Caki2 (cell line): ENCODE measurements around the gene MORF4L1. TPM values are rescaled to one million over a fixed set of nuclear protein-coding genes. Genes with fewer than 3 reads are reported as not detected.
A peak's percentile ranks its signal among the peaks of the same experiment; 100 is the strongest.
"Not testable (repeated sequence)": the region's sequence is repeated elsewhere in the genome, so short reads cannot be mapped to it uniquely, and the experiment has no call there.

Experiments
- DNase-seq: peaks from one replicate; pipeline ENCODE4 v3.0.0-alpha.2; 2015; ENCODE audit warnings: low read depth
- in situ Hi-C: cut with HindIII; loops from 2 replicates; pipeline ENCODE4 v1.10.0; 2016; ENCODE audit warnings: low sequenced_read_pairs, low pct_unique_long_range_greater_than_20kb, mixed read lengths
- total RNA-seq: library from RNA; depleted of rRNA; stranded (reverse); fragments of >200 nt; shearing (Covaris generic); gene quantifications from 2 replicates; pipeline ENCODE4 v1.2.3, GENCODE V29; 2014; ENCODE audit warnings: low replicate concordance

The MORF4L1 gene
- total RNA-seq, 1 experiment from 2014 or later: 373 TPM

- no peak for DNase-seq
- in situ Hi-C loops: no loop called here
These were observed 9.0 kb downstream of the MORF4L1 start for GRCh38 chr15:78881681-78882080.

- in situ Hi-C loops: no loop called here
- no peak for DNase-seq
These were observed 16.3 kb downstream of the MORF4L1 start for GRCh38 chr15:78889000-78889399.

GRCh38 chr15:78893538-78893937 is 20.8 kb downstream of the MORF4L1 start:
- in situ Hi-C loops: no loop called here

GRCh38 chr15:78895471-78895870 is 22.8 kb downstream of the MORF4L1 start:
- DNase-seq: no peak
- in situ Hi-C loops: no loop called here

More at GRCh38 chr15:78893538-78893937, 20.8 kb downstream of the MORF4L1 start:
- DNase-seq: no peak

- in situ Hi-C loops: no loop called here
These were observed 25.9 kb downstream of the MORF4L1 start for GRCh38 chr15:78898540-78898939.

GRCh38 chr15:78900819-78901533 is 28.3 kb downstream of the MORF4L1 start:
- DNase-seq, in situ Hi-C loops: not testable (repeated sequence)

More at GRCh38 chr15:78898540-78898939, 25.9 kb downstream of the MORF4L1 start:
- no peak for DNase-seq

- in situ Hi-C loops, DNase-seq: not testable (repeated sequence)
These were observed 29.8 kb downstream of the MORF4L1 start for GRCh38 chr15:78902281-78903032.

GRCh38 chr15:78904599-78905358 is 32.1 kb downstream of the MORF4L1 start:
- in situ Hi-C loops: no loop called here
- no peak for DNase-seq

GRCh38 chr15:78906316-78906620 is 33.6 kb downstream of the MORF4L1 start:
- peak; percentile 75 for DNase-seq
- in situ Hi-C loops: no loop called here

- DNase-seq: no peak
- in situ Hi-C loops: no loop called here
These were observed 34.9 kb downstream of the MORF4L1 start for GRCh38 chr15:78907577-78907976.

- in situ Hi-C loops: no loop called here
- no peak for DNase-seq
These were observed 36.5 kb downstream of the MORF4L1 start for GRCh38 chr15:78909160-78909695.

- in situ Hi-C loops: no loop called here
These were observed 37.1 kb downstream of the MORF4L1 start for GRCh38 chr15:78909791-78910228.

GRCh38 chr15:78910271-78910670 is 37.6 kb downstream of the MORF4L1 start:
- no peak for DNase-seq
- in situ Hi-C loops: no loop called here

More at GRCh38 chr15:78909791-78910228, 37.1 kb downstream of the MORF4L1 start:
- peak; percentile 34 for DNase-seq

- in situ Hi-C loops: no loop called here
- DNase-seq: no peak
These were observed 39.6 kb downstream of the MORF4L1 start for GRCh38 chr15:78912316-78912715.

- no peak for DNase-seq
- in situ Hi-C loops: no loop called here
These were observed 40.3 kb downstream of the MORF4L1 start for GRCh38 chr15:78913012-78913411.

GRCh38 chr15:78914027-78914764 is 41.5 kb downstream of the MORF4L1 start:
- DNase-seq: no peak
- in situ Hi-C loops: no loop called here

- in situ Hi-C loops: no loop called here
These were observed 42.8 kb downstream of the MORF4L1 start for GRCh38 chr15:78915341-78916087.

More at GRCh38 chr15:78915341-78916087, 42.8 kb downstream of the MORF4L1 start:
- no peak for DNase-seq
